GM12892 (cell line): ENCODE measurements around the gene CDH8.

Experiments used
- POLR2A ChIP-seq: IDR thresholded peaks from 2 replicates; pipeline ENCODE4 v1.6.1; 2011; ENCODE audit warnings: low read depth, low read length, control low read depth
- POLR2AphosphoS5 ChIP-seq: IDR thresholded peaks from 2 replicates; pipeline ENCODE4 v1.6.1; 2011; ENCODE audit warnings: low read depth, low read length, control low read depth

- TF ChIP-seq POLR2A (no peak), POLR2AphosphoS5 (no peak)
These were observed 138.6 kb downstream of the CDH8 start for GRCh38 chr16:61897657-61898056.
